Hematopoietic multipotent progenitor cell treated with erythropoietin and hydrocortisone succinate and interleukin-3 and kit ligand, for 6 days (in vitro differentiated cells): ENCODE data around the gene TREML4.
A peak's percentile ranks its signal among the peaks of the same experiment; 100 is the strongest.
"Not testable (repeated sequence)": the region's sequence is repeated elsewhere in the genome, so short reads cannot be mapped to it uniquely, and the experiment has no call there.

ENCODE experiments used
- DNase-seq: peaks from one replicate; pipeline ENCODE4 v3.0.0-alpha.2; 2015

Gene TREML4

DNA sequence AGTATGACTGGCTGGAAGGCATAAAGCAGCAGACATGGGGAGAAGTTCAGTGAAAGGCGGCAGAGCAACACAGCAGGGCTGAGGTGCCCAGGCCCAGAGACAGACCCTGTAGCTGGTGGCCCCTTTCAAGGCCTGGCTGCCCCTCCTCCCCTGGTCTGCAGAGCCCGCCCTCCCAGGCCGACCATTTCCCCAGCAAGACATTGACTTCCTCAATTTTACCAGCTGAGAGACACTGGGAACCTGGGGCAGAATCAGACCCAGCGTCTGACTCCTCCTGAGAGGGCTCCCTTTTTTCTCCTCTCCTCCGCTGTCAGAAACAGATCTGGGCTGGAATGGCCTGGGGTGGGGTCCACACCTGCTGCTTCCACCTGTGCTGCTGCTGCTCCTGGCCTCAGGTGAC is at the start of gene TREML4:
TREML4 (plus strand) TSS at position 254 of the 400 bp plus-strand sequence; CDS start at position 333, 79 bp downstream.
- peak; percentile 70 for DNase-seq

DNA sequence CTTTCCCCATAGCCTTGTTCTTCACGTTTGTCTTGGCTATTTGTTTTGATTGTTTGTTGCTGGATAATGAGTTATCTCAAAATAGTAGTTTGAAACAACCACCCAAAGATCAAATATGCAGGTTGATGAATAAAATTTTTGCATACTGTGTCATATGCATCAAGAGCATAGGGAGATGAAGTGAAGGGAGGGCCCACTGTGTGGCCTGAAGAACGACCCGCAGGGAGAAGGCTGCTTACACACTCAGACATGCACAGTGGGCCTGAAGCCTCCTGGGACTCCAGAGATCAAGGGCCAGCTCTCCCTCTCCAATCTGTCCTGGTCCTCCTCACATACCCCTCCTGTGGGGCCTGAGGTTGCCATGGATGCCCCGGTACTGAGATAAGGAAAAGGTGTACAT is 49.0 kb upstream of the TREML4 start:
- no peak for DNase-seq

GRCh38 chr6:41181566-41181965 is 46.6 kb upstream of the TREML4 start:
- DNase-seq: no peak

DNA sequence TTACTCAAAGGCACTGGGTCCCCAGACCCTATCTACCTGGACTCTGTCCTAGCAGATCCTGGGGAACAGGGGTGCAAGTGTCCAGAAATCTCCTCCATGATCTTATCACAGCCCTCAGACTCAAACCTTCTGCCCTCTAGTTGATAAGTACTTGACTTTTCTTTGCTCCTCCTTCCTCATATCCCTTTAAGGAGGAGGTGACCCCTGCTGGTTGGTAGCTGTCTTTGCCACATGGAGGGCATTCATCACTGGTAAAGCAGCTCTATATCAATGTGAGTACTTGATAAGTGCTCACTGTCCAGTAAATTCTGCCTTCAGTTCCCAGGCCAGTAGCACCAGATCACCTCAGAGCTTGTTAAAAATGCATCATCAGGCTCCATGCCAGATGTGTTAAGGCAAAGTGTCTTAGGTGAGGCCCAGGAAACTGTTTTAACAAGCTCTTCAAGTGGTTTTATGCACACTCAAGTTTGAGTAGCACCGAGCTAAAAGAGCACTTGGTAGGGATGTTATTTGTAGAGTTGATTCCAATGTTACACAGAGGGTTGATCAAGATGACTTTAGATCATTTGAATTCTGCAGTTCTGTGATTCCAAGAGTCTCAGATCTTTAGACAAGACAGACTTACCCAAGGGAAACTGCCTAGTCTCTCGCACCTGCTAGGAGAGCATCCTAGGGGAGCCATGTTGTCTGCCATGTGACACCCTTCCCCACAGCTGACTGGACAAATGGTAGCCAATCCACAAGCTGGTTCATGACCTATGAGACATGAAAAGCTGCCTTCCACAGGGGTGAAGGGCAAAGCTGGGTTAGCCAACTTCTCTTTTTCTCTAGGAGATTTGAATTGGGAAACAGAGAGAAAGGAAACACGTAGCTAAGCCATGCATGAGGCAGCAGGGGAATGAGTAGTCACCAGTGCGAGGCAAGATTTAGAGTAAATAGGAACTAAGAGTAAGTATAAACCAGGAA is 45.8 kb upstream of the TREML4 start:
- DNase-seq: peak; percentile 89

- no peak for DNase-seq
Measured at GRCh38 chr6:41184761-41185160, 43.4 kb upstream of the TREML4 start.

- DNase-seq: no peak
Measured at GRCh38 chr6:41186031-41186562, 42.1 kb upstream of the TREML4 start.

- DNase-seq: no peak
Measured at GRCh38 chr6:41187924-41188886, 39.9 kb upstream of the TREML4 start.

DNA sequence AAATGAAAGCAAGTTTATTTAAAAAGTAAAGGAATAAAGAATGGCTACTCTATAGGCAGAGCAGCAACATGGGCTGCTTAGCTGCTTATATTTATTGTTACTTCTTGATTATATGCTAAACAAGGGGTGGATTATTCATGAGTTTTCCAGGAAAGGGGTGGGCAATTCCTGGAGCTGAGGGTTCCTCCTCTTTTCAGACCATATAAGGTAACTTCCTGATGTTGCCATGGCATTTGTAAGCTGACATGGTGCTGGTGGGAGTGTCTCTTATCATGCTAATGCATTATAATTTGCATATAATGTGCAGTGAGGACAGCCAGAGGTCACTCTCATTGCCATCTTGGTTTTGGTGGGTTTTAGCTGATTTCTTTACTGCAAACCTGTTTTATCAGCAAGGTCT is 39.1 kb upstream of the TREML4 start:
- DNase-seq: not testable (repeated sequence)

- DNase-seq: peak; percentile 30
Measured at GRCh38 chr6:41189967-41190366, 38.2 kb upstream of the TREML4 start.

- no peak for DNase-seq
Measured at GRCh38 chr6:41190791-41191190, 37.4 kb upstream of the TREML4 start.

GRCh38 chr6:41191569-41191968 is 36.6 kb upstream of the TREML4 start:
- peak; percentile 32 for DNase-seq

- DNase-seq: no peak
Measured at GRCh38 chr6:41193171-41193734, 34.9 kb upstream of the TREML4 start.

DNA sequence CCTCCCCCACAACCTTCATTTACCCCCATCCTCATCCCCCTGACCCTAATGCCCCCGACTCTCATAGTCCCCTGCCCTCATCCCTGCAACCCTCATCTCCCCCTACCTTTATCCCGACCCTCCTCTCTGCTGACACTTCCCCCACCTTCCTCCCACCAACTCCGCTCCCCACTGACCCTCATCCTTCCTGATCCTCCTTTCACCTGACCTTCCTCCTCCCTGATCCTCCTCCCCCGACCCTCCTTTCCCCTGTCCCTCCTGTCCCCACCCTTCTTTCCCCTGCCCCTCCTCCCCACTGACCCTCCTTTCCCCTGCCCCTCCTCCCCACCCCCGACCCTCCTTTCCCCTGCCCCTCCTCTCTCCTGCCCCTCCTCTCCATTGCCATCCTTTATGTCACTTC is 34.3 kb upstream of the TREML4 start:
- no peak for DNase-seq

DNA sequence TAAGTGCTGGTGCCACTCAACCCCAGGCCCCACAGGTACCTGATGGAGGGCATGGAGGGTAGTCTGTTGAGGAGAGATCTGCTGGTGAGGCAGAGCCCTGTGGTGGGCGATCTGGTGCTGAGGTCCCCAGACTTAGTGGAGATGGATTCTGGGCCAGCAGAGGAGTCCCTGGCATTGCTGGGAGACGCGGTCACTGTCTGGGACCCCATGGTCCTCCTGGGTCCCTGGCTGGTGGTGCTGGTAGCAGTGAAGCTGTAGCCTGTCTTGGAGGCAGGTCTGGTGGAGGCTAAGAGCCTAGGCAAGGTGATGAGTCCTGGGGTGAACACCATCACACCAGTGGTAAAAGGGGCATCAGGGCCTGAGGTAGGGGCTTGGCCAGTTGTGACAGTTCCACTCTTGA is 33.8 kb upstream of the TREML4 start:
- DNase-seq: no peak

DNA sequence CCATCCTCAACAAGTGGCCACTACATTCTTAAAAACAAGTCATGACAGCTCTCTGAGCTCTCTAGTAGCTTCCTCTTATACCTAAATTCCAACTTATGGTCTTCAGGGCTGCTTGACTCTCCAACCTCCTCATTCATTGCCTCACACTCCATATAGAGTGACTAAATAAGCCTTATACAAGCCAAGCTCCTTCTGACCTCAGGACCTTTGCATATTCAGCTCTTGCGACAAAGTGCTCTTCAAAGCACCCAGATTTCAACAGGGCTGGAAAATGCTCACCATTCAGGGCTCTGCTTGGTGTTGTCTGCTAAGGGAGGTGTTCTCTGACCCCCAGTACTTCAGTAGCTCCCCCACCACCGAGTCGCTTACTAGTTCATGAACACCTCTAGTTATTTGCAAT is 30.9 kb upstream of the TREML4 start:
- no peak for DNase-seq

- peak; percentile 81 for DNase-seq
Measured at GRCh38 chr6:41199552-41200246, 28.4 kb upstream of the TREML4 start.

GRCh38 chr6:41200296-41200900 is 27.8 kb upstream of the TREML4 start:
- peak; percentile 94 for DNase-seq

DNA sequence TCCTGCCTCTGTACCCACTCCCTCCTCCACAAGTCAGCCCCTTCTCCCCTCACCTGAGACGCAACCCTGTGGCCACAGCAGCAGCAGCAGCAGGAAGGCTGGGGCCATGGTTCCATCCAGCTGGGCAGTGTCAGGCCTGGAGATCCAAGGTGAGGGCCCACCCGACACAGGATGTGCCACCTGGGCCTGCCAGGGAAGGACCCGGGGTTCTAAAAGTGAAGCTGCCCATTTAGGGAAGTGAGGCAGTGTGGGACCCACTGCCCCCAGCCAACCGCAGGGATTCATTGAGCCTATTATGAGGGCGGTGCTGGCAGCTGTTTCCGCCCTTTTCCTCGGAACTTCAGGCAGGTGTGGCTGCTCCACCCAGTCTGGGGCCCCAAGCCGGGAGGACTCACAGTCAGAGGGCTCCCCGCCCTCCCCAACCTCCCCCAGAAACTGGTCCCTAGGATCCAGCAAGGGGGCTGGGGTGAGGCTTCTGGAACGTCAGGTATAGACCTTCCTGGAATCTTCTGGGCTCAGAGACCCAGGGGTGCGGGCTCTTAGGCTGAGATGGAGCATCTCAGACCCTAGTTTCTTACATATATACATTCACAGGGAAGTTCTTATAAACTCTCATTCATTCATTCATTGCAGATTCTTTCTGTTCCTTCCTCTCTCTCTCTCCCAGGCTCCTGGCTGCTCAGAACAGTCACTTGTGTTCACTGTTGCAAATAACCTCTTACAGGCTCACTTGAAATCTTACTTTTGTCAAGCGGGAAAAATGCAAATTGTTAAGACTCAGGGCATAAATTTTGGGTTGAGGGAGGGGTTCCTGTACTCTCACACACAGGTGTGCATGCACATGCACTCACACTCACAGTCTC is 27.0 kb upstream of the TREML4 start, which contains the start of gene TREML2:
TREML2 (minus strand) TSS at position 249 of the 863 bp plus-strand sequence; CDS start at position 108, 141 bp downstream.
- peak; percentile 86 for DNase-seq

DNA sequence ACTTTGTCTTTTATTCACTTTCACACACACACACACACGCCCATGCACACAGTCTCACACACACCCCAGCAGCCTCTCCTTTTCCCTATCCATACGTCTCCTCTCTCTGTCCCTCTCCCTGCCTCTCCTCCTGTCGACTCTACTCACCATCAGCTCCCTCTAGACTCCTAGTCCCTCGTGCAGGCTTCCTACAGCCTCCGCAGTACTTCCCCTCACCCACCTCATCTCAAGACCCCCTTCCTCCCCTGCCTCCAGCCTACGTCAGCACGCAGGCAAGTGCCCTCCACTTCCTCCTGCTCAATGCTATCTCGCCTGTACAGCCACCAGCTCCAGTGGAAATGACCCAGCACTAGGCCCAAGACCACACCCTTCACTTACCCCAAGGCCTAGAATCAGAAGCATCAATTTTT is 26.4 kb upstream of the TREML4 start:
- peak; percentile 79 for DNase-seq

DNA sequence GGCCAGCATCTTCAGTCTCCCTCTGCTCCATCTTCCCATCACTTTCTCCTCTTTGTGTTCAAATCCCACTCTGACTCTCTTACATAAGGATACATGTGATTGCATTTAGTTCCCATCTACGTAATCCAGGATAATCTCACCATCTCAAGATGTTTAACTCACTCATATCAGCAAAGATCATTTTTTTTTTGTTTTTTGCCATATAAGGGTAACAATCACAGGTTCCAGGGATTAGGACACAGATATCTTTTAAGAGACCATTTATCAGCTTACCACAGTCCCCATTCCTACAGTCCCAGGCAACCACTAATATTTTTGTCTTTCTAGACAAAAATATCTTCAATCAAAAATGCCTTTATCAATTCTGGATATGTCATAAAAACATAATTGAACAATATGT is 24.0 kb upstream of the TREML4 start:
- DNase-seq: no peak
